Activated T-helper 1 cell treated with anti-CD3 and anti-CD28 coated beads, Interleukin-2, amount 50 U/mL, for 16 hours (primary cell): ENCODE measurements around the gene SLC23A1.
"Not testable (repeated sequence)": the region's sequence is repeated elsewhere in the genome, so short reads cannot be mapped to it uniquely, and the experiment has no call there.

Source experiments
- DNase-seq, 2 donors: peaks; one replicate each; pipeline ENCODE4 v3.0.0-alpha.2; 2020; ENCODE audit warnings: low read depth in 1 of 2, low spot score in 1 of 2

Gene SLC23A1

DNA sequence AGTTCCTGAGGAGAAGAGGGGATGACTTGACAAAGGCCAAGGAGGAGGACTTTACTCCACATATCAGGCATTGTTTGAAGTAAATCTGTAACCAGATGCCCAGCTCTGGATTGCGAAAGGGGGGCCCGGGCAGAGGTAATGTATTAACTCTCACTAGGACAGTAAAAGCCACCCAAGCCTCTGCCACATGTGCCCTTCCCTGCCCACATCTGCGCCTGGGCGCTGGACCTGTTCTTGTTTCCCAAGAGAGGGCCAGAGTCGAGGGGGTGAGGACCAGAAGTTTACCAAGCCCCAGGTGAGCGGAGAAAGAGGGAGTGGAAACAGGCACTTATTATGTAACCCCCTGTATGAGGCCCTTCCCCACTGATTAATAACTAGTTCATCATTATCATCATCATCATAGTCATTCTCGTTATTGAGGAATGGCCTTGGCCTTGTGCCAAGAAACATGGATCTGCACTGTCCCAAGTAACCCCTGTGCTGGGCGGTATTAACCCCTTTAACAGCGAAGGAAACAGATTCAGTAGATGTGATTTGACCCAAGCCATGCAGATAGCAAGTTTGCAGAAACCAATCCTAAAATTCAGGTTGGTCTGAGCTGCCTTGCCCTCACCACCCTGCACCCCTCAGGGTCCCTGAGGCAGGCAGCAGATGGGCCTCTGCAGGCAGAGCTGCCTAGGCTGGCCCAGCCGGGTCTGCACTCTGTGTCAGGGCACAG is at the start of gene SLC23A1:
Gene SLC23A1, minus strand, starts transcription at position 23 of the 718 bp plus-strand sequence. CDS start 44 bp downstream, outside the sequence.
- no peak for DNase-seq

- DNase-seq: no peak
Observed at GRCh38 chr5:139431706-139432105, 48.6 kb upstream of the SLC23A1 start.

- DNase-seq: no peak
Observed at GRCh38 chr5:139430015-139430414, 46.9 kb upstream of the SLC23A1 start.

DNA sequence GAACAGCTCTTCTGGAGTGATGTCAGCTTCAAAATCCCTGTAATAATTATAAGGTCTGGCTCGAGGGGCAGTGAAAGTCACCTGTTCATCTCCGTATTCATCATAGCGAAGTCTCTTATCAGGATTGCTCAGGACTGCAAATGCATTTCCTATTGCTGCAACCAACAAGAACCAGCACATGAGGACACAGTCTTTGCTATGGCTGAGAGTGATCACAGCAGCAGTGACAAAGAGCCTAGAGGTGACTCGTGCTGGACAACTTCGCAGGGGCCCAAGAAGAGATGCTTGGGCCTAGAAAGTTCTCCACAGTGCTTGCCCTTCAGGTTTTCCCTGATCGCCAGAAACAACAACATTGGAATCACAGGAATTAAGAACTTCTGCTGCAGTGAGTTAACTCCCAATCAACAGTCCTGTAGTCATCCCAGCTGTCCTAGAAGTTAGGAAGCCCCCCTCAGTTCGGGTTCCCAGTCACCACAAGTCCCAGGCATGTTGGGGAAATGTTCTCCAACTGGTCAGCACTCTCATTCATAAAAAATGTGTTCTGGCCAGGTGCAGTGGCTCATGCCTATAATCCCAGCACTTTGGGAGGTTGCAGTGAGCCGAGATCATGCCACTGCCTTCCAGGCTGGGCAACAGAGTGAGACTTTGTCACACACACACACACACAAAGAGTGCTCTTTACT is 43.2 kb upstream of the SLC23A1 start:
- no peak for DNase-seq

- DNase-seq: no peak
Observed at GRCh38 chr5:139425497-139425896, 42.4 kb upstream of the SLC23A1 start.

GRCh38 chr5:139422307-139422893 is 39.3 kb upstream of the SLC23A1 start:
- peak in 1 of 2 donors; percentile 28 for DNase-seq

GRCh38 chr5:139419226-139420192 is 36.4 kb upstream of the SLC23A1 start:
- DNase-seq: no peak

- DNase-seq: no peak
Observed at GRCh38 chr5:139418793-139419192, 35.7 kb upstream of the SLC23A1 start.

DNA sequence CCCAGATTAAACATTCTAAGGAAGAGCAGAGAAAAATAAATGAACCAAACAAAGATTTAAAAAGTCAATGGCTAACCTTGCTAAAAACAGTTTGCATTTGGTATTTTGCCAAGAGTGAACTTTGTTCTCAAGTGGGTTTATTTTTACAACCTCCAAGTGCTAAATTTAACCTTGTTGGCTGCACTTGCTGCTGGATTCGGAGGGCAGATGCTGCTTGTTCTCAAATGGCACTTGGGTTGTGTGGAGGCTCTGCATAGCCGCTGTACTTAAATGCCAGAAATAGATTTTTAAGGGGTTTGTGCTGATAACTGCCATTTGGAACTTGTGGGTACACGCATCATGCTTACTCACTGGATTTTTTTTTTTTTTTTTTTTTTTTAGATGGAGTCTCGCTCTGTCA is 34.1 kb upstream of the SLC23A1 start:
- no peak for DNase-seq

DNA sequence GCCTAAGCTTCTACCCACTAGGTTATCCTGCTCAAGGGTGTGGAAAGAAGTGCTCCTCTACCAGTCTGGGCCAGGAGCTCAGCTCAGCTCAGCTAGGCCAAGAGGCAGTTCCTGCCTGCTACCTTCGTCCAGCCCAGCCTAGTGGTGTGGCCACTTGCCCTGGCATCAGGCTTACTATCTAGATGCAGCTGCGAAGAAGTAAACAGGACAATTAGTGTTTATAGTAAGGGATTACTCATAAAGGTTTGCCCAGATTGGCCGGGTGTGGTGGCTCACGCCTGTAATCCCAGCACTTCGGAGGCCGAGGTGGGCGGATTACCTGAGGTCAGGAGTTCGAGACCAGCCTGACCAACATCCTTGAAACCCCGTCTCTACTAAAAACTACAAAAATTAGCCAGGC is 33.6 kb upstream of the SLC23A1 start:
- DNase-seq: no peak

- no peak for DNase-seq
Observed at GRCh38 chr5:139415869-139416268, 32.8 kb upstream of the SLC23A1 start.

DNA sequence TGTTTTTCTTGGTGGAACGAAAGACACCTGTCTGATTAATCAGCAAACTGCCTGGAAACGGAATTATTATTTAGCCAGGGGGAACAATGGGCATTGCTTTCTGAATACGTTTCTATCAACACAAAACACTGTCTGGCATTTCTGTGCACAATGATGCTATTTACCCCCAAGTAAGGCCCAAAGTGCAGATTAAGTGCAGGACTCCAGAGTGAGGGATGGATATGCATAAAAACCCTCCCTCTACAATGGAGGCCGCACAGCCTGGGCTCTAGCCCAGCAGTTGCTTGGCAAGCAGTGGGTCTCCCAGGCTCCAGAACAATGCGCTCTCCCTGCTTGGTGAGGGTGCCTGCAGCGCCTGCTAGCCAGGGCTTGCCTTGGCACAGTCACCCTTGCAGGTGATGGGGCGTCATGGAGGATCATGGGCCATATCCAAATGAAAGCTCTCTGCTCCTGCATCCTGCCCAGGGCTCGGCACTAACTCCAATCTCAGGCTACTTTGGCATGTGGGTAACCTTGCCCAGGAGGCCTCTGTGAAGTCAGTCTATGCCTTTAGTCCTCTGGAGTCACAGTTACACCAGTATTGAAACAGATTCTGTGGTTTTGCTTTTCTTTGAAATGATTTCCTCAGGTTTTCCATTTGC is 32.2 kb upstream of the SLC23A1 start:
- no peak for DNase-seq

GRCh38 chr5:139414581-139415130 is 31.6 kb upstream of the SLC23A1 start:
- no peak for DNase-seq

DNA sequence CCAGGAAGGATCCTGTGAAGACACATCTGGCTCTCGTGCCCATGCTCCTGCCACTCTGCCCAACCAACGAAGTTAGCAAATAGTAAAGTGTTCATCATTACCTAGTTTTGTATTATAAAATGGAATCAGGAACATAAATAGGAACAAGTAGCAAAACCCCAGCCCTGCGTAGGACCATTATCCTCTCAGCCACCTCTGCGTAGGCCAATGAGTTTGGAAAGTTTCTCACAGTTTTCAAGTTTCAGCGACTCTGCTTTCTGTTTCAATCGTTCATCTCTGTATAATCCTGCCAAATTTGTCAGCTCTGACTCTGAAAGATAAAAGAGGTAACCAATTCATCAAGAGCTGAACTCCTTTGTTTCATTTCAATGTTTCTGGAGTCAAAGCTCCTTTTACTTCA is 30.9 kb upstream of the SLC23A1 start:
- DNase-seq: no peak

GRCh38 chr5:139413153-139413552 is 30.1 kb upstream of the SLC23A1 start:
- no peak for DNase-seq

GRCh38 chr5:139410993-139411828 is 28.1 kb upstream of the SLC23A1 start:
- DNase-seq: no peak

GRCh38 chr5:139410121-139410992 is 27.3 kb upstream of the SLC23A1 start:
- DNase-seq: no peak

GRCh38 chr5:139409116-139409515 is 26.0 kb upstream of the SLC23A1 start:
- not testable (repeated sequence) for DNase-seq

GRCh38 chr5:139408191-139408590 is 25.1 kb upstream of the SLC23A1 start:
- no peak for DNase-seq
